ENCODE data around the gene MUS81. TPM values are rescaled to one million over a fixed set of nuclear protein-coding genes. Genes with fewer than 3 reads are reported as not detected.

MUS81 gene
- total RNA-seq, 1 donor from 2014 or later, result 49.4 TPM

GRCh38 chr11:65885808-65886536, 25.7 kb downstream of the MUS81 start:
- H3K9me3 ChIP-seq, result no peaks in the 10 kb centered on the region
- no peak for ATAC-seq
- TF ChIP-seq CTCF (IDR thresholded peaks at IDR 0.05), result no peak
- intact Hi-C loops (cut with DNase I), result no loop called here
- H3K27me3 ChIP-seq, result no peaks in the 10 kb centered on the region
- H3K36me3 ChIP-seq, result peaks cover 38% of the 10 kb centered on the region
- no peak overlapping the region for H3K27ac ChIP-seq
- peak; percentile 25 for DNase-seq
- peaks cover 26% of the 10 kb centered on the region for H3K4me1 ChIP-seq
- no peak overlapping the region for H3K4me3 ChIP-seq

- Histone ChIP-seq H3K4me1 (peaks cover 36% of the 10 kb centered on the region), H3K4me3 (peak overlapping the region; percentile 91), H3K27ac (peak overlapping the region; percentile 96), H3K9me3 (no peaks in the 10 kb centered on the region), H3K36me3 (peaks cover 38% of the 10 kb centered on the region), H3K27me3 (no peaks in the 10 kb centered on the region)
- DNase-seq, result peak; percentile 65
- ATAC-seq, result no peak
- no peak for TF ChIP-seq CTCF (IDR thresholded peaks at IDR 0.05)
- intact Hi-C loops (cut with DNase I), result no loop called here
Measured at GRCh38 chr11:65886826-65887722, 26.8 kb downstream of the MUS81 start.

GRCh38 chr11:65887723-65888162, 27.5 kb downstream of the MUS81 start:
- Histone ChIP-seq H3K27ac (peak overlapping the region; percentile 96), H3K4me1 (peaks cover 43% of the 10 kb centered on the region), H3K9me3 (no peaks in the 10 kb centered on the region), H3K4me3 (peak overlapping the region; percentile 91), H3K36me3 (peaks cover 38% of the 10 kb centered on the region), H3K27me3 (no peaks in the 10 kb centered on the region)
- TF ChIP-seq CTCF (IDR thresholded peaks at IDR 0.05), result no peak
- intact Hi-C loops (cut with DNase I), result no loop called here
- ATAC-seq (no peak), DNase-seq (no peak)

- ATAC-seq, result peak; percentile 87
- H3K4me1 ChIP-seq, result peaks cover 48% of the 10 kb centered on the region
- H3K36me3 ChIP-seq, result peaks cover 33% of the 10 kb centered on the region
- no peaks in the 10 kb centered on the region for H3K27me3 ChIP-seq
- peak; percentile 83 for TF ChIP-seq CTCF (IDR thresholded peaks at IDR 0.05)
- no peaks in the 10 kb centered on the region for H3K9me3 ChIP-seq
- peak; percentile 99 for DNase-seq
- peak within 1 kb of the TSS; percentile 91 for H3K4me3 ChIP-seq
- intact Hi-C loops (cut with DNase I), result no loop called here
- peak within 1 kb of the TSS; percentile 96 for H3K27ac ChIP-seq
Measured at GRCh38 chr11:65888163-65888814, 28.1 kb downstream of the MUS81 start, which contains the start of gene FIBP. Gene FIBP (minus strand): TSS chr11:65888471. CDS start chr11:65888418, 53 bp downstream.
